ENCODE data around the gene SPATA20.

- TF ChIP-seq CTCF (IDR thresholded peaks at IDR 0.05) (no peak), POLR2A (IDR thresholded peaks at IDR 0.05) (no peak)
Measured at GRCh38 chr17:50564916-50565315, 17.9 kb downstream of the SPATA20 start.
